Hypothalamus (tissue), 51 donors: ENCODE measurements around the gene RTKN.
A peak's percentile ranks its signal among the peaks of the same experiment; 100 is the strongest.

Experiments
- DNase-seq, 51 donors: peaks; one replicate each; lab custom pipeline; 2025; lab: John Stamatoyannopoulos, UW

The RTKN gene

DNA sequence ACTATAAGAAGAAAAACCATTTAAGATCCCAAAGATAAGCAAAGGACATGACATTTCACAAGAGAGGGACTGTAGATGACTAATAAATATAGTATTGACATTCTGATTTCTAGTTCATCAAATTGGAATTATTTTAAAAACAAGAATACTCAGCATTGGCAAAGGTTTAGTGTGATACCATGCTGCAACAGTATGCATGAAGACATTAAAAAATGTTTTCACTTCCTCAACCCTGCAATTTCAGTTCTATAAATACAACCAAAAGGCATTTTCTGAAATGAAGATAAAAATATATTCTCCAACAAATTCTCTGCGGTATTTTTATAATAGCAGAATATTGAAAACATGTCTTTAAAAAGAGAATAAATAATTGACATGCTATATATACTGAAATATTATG is 22.4 kb downstream of the RTKN start:
- DNase-seq: no peak

DNA sequence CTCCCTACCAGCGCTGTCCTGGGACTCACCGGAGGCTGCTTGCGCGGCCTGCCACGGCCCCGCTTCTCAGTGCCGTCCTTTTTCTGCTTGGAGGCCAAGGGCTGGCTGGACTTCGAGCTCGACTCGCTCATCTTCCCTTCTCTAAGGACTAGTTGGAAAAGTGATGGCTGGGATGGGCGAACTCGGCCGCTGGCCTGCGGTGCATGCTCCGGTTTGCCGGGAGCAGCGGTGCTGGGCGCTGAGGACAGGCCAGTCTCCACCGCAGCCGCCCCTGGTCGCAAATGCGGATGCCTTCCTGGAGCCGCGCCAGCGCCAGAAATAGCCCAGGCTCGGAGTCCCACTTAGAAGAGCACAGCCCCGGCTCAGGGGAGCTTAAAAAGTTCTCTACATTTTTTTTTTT is 23.4 kb downstream of the RTKN start:
- DNase-seq: no peak

DNA sequence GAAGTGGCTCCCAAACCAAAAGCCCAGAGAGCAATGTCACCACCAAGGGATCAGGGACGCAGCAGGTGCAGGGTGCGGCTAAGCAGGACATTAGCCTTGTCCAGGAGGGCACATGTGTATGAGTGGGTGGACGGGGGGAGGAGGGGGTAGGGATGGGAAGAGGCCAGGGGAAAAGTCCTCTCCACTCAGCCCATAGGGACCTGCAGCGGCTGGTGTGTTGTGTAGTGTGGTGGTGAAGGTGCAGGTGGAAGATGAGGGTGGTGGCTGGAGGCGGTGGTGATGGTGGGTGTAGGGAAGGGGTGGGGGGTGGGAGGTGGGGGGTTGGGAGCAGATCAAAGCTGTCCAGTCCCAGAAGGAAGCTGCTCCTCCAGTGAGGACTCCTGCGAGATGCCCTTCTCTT is 24.0 kb downstream of the RTKN start:
- DNase-seq: no peak

DNA sequence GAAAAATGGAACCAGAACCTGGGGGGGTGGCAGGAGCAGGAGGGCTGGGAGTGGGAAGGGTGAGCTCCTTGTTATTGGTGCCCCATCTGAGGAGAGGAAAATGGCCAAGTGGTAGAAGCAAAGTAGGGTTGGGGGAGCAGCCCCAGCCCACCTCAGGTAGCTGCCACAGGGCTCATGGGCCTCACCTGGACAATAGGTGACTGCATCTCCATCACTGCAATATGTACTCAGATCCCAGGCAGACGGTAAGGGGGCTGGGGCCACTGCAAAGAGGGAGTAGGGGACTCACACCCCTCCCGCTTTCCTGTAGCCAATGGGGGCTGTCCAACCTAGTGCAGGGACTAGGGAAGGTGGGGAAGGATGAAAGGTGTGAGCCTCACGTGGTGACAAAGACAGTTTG is 24.5 kb downstream of the RTKN start:
- DNase-seq: no peak

DNA sequence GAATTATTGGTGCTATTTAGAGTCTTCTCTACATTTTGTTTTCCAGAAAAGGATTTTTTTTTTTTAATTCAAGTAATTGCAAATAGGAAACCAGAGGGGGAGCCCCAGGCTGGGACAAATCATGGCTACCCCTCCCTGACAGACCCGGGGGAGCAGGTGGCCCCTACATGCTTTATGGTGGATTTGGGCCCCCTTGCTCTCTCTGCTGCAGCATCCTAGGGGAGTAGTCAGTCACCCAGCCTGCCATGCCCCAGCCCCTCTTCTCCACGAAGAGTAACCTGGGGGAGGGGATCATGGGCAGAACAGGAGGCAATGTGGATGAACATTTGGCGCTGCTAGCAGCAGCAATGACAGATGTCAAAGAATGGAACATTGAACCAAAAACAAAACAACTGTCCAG is 25.0 kb downstream of the RTKN start:
- DNase-seq: no peak

DNA sequence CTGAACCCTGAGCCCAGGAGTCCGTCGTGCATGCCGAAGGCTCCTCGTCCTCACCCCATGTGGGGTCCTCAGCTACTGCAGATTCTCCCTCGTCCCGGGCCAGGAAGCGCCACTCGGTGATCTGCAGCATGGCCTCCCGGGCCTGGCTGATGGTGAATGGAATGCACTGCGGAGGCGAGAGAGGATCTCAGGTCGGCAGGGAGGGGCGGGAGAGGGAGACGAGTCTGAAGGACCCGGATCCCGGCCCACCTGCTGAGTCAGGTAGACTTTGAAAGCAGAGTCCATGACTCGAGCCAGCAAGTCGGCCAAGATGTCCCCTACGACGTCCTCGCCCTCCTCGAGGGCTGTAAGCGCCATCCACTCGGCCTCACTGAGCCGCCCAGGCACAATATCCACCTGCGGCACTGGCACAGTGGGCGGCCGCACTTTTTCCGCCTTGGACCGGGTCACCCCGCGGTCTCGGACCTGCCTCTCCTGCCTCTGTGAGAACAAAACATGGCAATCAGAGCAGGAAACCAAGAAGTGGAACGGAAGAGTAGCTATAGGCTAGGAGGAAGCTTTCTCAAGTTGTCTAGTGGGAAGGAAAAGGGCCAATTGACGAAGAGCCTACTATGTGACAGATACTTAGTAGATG is 25.9 kb downstream of the RTKN start:
- DNase-seq: no peak

DNA sequence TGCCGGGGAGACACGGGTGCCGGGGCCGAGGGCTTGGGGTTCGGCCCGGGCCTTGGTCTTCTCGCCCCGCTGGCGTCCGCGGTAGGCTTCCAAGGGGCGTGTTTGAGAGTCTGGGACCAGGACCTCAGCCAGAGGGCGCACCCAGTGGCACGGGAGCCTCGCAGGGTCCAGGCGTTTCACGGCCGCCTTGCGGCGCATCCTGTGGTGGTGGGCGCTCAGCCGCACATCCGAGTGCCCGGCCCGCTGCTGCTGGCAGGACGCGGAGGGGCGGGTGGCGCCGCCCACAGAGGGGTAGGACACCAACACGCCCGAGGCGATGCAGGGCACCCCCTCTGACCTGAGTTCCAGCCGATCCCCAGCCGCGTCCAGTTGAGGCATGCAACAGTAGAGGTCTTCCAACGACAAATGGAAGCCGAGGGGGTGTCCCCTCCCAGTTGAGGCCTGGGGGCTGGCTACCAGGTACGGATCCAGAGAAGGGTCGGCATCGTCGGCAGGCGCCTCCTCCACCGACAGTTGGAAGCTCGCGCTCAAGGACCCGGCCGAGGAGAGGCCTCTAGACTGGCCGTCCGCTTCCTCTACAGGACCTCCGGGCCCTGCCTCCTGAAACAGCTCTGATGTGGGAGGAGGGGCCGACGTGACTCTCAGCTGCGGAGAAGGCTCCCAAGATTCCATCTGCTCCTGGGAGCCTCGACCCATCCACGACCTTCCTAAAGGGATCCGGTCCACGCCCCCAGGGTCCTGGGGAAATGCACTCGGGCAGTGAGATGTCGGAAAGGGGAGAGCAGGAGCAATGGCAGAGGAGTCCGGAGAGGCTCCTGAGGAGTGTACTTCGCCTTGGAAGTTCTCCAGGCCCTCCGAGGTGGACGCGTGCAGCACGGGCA is 26.6 kb downstream of the RTKN start:
- peak in 28 of 51 donors; percentile 23 to 69 (median 37) for DNase-seq

DNA sequence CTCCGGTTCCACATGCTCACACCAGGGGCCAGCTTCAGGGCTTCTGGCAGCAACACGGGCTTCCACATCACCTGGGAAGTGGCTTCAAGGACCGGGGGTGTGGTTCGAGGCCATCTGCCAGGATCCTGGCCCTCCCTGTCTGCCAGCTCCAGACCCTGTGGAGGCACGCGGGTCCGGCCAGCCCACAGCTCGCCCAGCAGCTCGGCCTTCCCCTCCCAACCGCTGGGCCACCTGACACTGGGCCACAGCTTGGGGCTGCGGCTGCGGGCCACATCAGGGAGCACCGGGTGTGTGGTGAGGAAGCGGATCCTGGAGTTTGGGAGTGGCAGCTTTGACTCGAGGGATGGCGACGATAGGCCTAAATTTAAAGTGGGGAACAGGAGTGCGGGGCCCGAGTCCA is 27.3 kb downstream of the RTKN start:
- no peak for DNase-seq

DNA sequence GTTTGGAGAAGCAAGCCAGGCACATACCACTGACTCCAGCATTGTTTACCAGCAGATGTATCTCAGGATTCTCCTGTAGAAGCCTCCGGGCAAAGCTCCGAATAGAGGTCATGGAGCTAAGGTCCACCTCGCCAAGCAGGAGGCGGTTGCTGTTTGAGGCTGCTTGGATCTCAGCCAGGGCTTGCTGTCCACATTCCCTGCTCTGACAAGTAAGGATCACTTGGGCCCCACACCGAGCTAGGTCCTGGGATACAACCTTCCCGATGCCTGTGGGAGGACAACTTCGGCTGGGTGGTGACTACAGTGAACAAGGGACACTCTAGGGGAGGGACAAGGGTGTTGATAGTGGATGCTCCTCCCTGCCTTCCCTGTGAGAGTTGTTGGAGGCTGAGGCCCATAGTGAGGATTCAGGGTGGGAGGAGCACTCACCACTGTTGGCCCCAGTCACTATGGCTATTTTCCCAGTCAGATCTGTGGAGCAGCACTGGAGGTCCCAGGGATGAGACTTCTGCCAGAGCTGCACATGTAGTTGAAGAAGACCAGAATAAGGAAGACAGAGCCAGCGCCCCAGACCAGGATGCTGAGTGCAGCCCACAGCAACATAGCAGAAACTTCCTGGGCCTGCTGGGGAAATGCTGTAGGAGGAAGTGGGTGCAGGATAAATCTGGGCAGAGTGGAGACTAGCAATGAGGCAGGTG is 28.6 kb downstream of the RTKN start:
- DNase-seq: no peak

DNA sequence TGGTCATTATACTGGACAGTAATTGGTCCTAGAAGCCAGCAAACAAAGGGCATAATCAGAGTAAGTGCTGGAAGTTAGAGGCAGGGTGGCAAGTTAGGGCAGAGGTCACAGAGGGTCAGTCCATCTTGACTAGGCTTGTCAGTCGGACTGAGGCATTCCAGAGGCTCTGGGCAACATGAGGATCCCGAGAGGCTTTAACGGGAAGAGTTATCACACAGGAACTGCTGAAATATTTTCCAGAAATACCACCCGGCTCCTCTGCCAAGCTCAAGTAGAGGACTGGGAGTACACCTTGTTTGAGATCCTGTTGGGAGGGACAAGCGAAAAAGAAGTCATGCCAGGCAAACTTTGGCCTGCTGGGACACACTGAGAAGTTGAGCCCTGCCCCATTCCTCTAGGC is 34.1 kb downstream of the RTKN start:
- no peak for DNase-seq

DNA sequence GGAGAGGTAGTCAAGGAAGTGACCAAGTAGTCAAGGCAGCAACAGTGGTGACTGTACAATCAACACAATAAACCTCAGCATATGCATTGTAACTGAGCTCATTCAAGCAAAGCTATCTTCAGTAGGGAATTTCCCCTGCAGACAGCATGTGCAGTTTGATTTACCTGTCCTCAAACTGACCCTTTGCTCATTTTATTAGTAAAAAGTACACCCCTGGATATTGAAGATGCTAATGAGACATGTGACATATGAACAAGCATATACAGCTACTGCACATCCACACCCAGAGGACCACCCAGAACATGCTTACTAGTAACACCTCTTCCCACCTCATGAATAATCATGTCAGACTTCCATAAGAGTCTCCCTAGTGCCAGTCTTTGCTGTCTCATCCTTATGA is 35.7 kb downstream of the RTKN start:
- no peak for DNase-seq

DNA sequence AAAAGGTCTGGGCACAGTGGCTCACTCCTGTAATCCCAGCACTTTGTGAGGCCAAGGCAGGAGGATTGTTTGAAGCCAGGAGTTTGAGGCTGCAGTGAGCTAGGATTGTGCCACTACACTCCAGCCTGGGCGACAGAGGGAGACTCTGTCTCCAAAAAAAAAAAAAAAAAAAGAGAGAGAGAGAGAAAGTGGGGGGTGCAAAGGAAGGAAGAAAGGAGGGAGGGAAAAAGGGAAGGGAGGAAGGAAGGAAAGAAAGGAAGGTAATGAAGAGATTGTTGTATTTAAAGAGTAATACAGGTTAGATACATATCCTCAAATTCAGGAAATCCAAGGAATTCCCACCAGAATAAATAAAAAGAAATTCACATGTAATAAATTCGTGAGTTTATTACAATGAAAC is 39.8 kb downstream of the RTKN start:
- DNase-seq: no peak

DNA sequence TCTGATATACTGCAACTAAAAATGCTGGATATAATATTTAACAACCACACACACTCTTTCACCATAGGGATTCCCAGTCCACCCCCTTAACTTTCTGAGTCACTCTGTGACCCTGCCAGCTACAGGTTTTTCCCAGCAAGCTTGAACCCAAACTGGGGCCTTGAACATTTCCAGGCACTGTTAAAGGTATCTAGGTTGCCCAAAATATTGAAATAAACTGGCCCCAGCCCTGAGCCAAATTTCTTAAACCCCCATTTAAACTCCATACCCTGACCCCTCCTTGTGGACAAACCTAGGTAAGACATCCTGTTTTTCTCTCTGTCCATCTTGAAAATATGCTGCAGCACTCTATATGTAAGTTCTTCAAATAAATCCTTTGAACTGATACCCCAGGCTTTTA is 42.0 kb downstream of the RTKN start:
- DNase-seq: no peak

DNA sequence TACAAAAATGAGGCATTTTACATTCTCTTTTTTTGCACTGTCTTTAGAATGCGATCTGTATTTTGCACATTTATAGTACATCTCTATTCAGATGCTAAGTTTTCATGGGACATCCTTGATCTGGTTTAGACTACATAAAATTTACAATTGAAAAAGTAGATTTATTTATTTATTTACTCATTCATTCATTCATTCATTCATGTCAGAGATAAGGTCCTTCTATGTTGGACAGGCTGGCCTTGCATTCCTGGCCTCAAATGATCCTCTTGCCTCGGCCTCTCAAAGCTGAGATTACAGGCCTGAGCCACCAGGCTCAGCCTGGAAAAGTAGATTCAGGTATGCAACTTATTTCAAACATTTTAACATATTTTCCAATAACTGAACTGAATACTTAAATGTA is 45.6 kb downstream of the RTKN start:
- DNase-seq: no peak

DNA sequence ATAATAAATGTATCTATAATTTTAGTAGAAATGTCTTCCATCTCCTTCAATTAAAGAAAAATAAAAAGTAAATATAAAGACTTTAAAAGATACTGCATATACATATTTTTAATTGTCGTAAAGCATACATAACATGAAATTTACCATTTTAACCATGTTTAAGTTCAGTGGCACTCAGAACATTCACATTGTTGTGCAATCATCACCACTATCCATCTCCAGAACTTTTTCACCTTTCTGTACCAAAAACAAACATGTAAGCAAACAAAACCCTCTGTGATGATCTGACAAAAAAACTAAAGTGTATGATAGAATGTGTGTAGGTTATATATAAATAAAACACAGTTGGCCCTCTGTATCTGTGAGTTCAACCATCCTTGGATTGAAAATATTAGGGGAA is 48.2 kb downstream of the RTKN start:
- no peak for DNase-seq

DNA sequence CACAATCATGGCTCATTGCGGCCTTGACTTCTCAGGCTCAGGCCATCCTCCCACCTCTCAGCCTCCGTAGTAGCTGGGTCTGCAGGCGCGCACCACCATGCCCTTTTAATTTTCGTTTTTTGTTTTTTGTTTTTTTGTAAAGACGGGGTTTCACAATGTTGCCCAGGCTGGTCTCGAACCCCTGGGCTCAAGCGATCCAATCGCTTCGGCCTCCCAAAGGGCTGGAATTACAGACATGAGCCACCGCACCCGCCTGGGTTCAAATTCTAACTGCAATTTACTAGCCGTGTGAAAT is 49.3 kb downstream of the RTKN start:
- DNase-seq: no peak

DNA sequence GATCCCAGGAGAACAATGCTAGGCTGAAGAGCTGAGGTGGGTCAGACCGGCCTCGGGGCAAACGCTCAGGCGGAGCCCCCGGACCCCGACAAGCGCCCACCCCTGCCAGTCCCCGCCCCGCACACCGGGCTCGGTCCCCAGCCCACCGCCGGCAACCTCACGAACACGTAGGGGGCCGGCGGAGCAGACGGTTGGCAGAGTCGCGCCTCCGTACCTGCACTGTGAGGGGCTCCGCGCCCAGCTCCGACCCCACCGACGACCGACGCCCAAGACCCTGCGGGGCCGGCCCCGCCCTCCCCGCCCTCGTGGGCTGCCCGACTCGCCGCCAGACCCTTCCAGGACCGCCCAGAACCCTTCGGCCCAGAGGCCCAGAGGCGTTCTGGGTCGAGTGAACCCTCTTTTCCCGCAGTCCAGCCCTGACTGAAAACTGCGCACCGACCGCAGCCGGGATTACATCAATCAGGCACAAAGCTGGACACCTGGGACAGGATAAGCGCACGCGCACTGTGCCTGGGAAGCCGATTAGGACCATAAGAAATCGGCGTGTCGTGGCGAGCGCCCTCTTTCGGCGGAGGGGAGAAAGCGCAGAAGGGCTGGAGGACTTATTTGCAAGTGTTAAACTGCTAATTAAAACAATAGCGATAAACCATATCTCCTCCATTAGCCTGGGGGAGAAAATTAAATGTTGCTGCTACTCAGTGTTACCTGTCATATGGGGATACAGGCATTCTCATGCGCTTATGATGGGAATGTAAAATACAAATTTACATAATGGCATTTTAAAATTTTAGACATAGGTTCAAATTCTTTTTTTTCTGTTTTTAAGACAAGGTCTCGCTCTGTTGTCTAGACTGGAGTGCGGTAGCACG is 49.9 kb downstream of the RTKN start:
- DNase-seq: peak; percentile 55 to 96 (median 83)

DNA sequence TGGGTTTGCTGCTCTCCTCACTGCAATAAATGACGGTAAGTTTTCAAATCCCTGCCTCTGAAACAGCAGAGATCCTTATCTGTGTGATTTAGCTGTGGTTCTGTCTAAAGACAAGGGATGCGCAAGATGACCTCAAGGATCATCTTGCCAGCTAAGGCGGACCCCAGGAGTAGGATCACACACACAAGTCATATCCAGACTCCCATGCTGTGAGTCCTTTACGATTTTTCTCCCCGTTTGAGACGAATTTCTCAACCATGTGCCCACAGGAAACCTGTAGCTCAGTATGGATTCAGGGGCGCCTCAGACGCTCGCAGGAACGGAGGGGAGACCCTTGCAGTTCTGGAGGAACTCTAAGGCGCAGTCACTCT is 50.5 kb downstream of the RTKN start:
- peak in 1 of 51 donors; percentile 66 for DNase-seq

DNA sequence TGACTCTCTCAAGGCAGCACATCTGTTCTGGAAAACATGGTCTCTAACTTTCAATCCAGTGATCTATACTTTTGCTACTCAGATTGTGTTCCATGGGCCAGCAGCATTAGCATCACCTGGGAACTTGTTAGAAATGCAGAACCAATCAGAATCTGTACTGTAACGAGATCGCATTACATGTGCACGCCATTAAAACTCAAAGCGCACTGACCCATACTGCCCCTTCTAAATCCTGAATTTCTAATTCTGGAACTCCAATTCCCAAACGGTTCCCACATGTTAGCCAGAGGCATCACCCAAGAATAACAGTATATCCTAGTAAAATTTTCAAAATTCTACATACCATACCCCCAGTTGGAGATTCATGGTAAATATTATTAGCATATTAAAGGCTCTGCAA is 51.1 kb downstream of the RTKN start:
- no peak for DNase-seq

DNA sequence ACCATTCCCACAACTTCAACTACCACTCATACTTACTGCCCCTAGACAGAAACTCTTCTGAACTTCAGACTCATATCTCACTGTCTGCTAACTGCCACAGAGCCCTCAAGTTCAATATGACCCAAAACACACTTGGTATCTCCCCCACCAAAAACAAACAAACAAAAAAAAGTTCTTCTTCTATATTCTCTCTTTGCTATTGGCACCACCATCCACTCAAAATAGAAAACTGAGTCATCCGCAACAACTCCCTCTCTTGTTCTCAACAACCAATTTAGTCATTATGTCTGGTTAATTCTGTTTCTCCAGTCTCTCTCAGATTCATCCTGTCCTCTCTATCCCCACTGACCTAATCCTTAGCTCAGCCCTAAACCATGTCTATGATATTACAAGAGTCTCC is 54.4 kb downstream of the RTKN start:
- DNase-seq: peak in 1 of 51 donors; percentile 34

DNA sequence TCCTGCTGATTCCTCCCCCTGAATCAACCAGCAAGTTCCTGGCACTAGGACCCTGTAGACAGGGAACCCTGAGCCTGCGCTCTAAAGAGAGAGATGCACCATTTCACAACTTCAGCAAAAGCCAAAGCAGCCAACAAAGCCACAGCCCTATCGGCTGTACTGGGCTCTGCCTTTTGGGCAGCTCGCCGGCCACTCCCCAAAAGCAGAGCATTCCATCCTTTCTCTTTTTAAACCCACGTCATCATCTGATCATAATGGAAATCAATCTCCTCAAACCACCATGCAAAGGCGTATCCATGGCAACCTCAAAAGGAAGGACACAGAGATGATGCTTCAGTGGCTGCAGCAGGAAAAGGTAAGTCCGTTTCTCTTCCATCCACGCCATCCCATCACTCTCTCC is 56.3 kb downstream of the RTKN start:
- DNase-seq: peak in 43 of 51 donors; percentile 3 to 86 (median 44)
